IMR-90 (cell line): Measurements from ENCODE around the gene CD164L2. TPM values are rescaled to one million over a fixed set of nuclear protein-coding genes. Genes with fewer than 3 reads are reported as not detected.

ENCODE experiments used
- ATAC-seq: fragments of 200-7000 bp; cut with Tn5 transposase; 2 replicates; pipeline ENCODE4 v1.9.1; 2020; ENCODE audit warnings: low read depth, mild to moderate bottlenecking, moderate library complexity
- BruUV-seq: library from RNA; stranded (reverse); fragments of 400-500 nt; replicated peaks from 2 replicates; lab custom pipeline; 2021; lab: Mats Ljungman, UMichigan
- CTCF ChIA-PET: fragments of 300-600 bp; formaldehyde crosslinking; extraction: SDS; loops from one replicate; lab custom pipeline; 2021; ENCODE audit warnings: antibody characterized with exemption; lab: Yijun Ruan, JAX
- POLR2A ChIA-PET: fragments of 300-600 bp; sonication (Branson Sonifier 250); formaldehyde crosslinking; loops from one replicate; lab custom pipeline; 2022; ENCODE audit warnings: antibody characterized with exemption; ENCODE audit not compliant: unreplicated experiment; lab: Charles Lee
- DNase-seq: peaks from one replicate; pipeline ENCODE4 v3.0.0; 2013
- H2AFZ ChIP-seq: replicated peaks from 2 replicates; pipeline ENCODE3; 2013; ENCODE audit warnings: low read length, mild to moderate bottlenecking; ENCODE audit not compliant: poor library complexity
- H2AK5ac ChIP-seq: 2 replicates; pipeline ENCODE4 v1.6.1; 2013; ENCODE audit warnings: low read depth, low read length, inconsistent platforms
- H2AK9ac ChIP-seq: replicated peaks from 2 replicates; pipeline ENCODE3; 2013; ENCODE audit warnings: mild to moderate bottlenecking, low read depth, low read length, moderate library complexity; ENCODE audit not compliant: poor library complexity
- H2BK120ac ChIP-seq: 2 replicates; pipeline ENCODE4 v1.6.1; 2013; ENCODE audit warnings: low read depth, low read length, inconsistent platforms
- H2BK15ac ChIP-seq: 3 replicates; pipeline ENCODE4 v1.6.1; 2013; ENCODE audit warnings: low read depth, low read length, inconsistent platforms
- H2BK20ac ChIP-seq: 2 replicates; pipeline ENCODE4 v1.6.1; 2013; ENCODE audit warnings: low read depth, mild to moderate bottlenecking, inconsistent platforms, low read length, moderate library complexity
- H2BK5ac ChIP-seq: 2 replicates; pipeline ENCODE4 v1.6.1; 2013; ENCODE audit warnings: mild to moderate bottlenecking, low read depth, low read length, inconsistent platforms; ENCODE audit not compliant: poor library complexity, severe bottlenecking
- H3K14ac ChIP-seq: replicated peaks from 2 replicates; pipeline ENCODE4 v1.6.1; 2013; ENCODE audit warnings: low read depth, low read length, inconsistent platforms
- H3K18ac ChIP-seq: 2 replicates; pipeline ENCODE4 v1.6.1; 2013; ENCODE audit warnings: low read depth, low read length, control low read depth
- H3K23ac ChIP-seq: 2 replicates; pipeline ENCODE4 v1.6.1; 2013; ENCODE audit warnings: low read depth, low read length, inconsistent platforms
- H3K27ac ChIP-seq: 2 replicates; pipeline ENCODE4 v1.5.1; 2013; ENCODE audit warnings: mild to moderate bottlenecking, control low read depth, low read length; ENCODE audit not compliant: insufficient read depth
- H3K27me3 ChIP-seq: 2 replicates; pipeline ENCODE4 v1.6.1; 2013; ENCODE audit warnings: low read length; ENCODE audit not compliant: control insufficient read depth, insufficient read depth
- H3K36me3 ChIP-seq: 2 replicates; pipeline ENCODE4 v1.6.1; 2013; ENCODE audit warnings: low read length, mixed read lengths; ENCODE audit not compliant: control insufficient read depth, insufficient read depth
- H3K4ac ChIP-seq: 2 replicates; pipeline ENCODE4 v1.6.1; 2013; ENCODE audit warnings: low read depth, low read length, inconsistent platforms
- H3K4me1 ChIP-seq: 2 replicates; pipeline ENCODE4 v1.6.1; 2013; ENCODE audit warnings: low read length, mixed read lengths; ENCODE audit not compliant: control insufficient read depth, insufficient read depth
- H3K4me2 ChIP-seq: 2 replicates; pipeline ENCODE4 v1.6.1; 2013; ENCODE audit warnings: low read depth, mild to moderate bottlenecking, control low read depth, low read length, moderate library complexity
- H3K4me3 ChIP-seq: 2 replicates; pipeline ENCODE4 v1.5.1; 2013; ENCODE audit warnings: low read depth, mild to moderate bottlenecking, control low read depth, low read length, moderate library complexity; ENCODE audit not compliant: insufficient read depth
- H3K56ac ChIP-seq: 2 replicates; pipeline ENCODE4 v1.6.1; 2013; ENCODE audit warnings: low read length, inconsistent platforms; ENCODE audit not compliant: insufficient read depth; ENCODE audit errors: extremely low read depth
- H3K79me1 ChIP-seq, 2 experiments: 2 replicates each; pipeline ENCODE4 v1.6.1; 2013; ENCODE audit warnings: low read length in 2 of 2, inconsistent platforms in 1 of 2, low read depth in 1 of 2
- H3K9ac ChIP-seq: 2 replicates; pipeline ENCODE4 v1.6.1; 2013; ENCODE audit warnings: low read depth, low read length, control low read depth
- H3K9me1 ChIP-seq: 2 replicates; pipeline ENCODE4 v1.6.1; 2013; ENCODE audit warnings: low read length, inconsistent platforms; ENCODE audit not compliant: insufficient read depth
- H3K9me3 ChIP-seq: 2 replicates; pipeline ENCODE4 v1.6.1; 2013; ENCODE audit warnings: low read length; ENCODE audit not compliant: control insufficient read depth, insufficient read depth
- H4K20me1 ChIP-seq: 2 replicates; pipeline ENCODE4 v1.6.1; 2013; ENCODE audit warnings: low read length, inconsistent platforms; ENCODE audit not compliant: insufficient read depth
- H4K5ac ChIP-seq: 2 replicates; pipeline ENCODE4 v1.6.1; 2013; ENCODE audit warnings: mild to moderate bottlenecking, low read depth, low read length, control low read depth
- H4K8ac ChIP-seq, 2 experiments: 2 replicates each; pipeline ENCODE4 v1.6.1; 2013; ENCODE audit warnings: low read depth in 2 of 2, low read length in 2 of 2, control low read depth in 1 of 2, inconsistent platforms in 1 of 2
- H4K91ac ChIP-seq: 2 replicates; pipeline ENCODE4 v1.6.1; 2013; ENCODE audit warnings: low read depth, low read length, inconsistent platforms; ENCODE audit not compliant: insufficient read depth
- CEBPB ChIP-seq: IDR thresholded peaks from 2 replicates; pipeline ENCODE4 v1.6.1; 2012; ENCODE audit warnings: low read depth, low read length, improper control_type of control experiment
- CTCF ChIP-seq: conservative IDR thresholded peaks from 2 replicates; pipeline ENCODE4 v1.5.1; 2012; ENCODE audit warnings: mild to moderate bottlenecking, low read depth, low read length, improper control_type of control experiment
- MAFK ChIP-seq: IDR thresholded peaks from 2 replicates; pipeline ENCODE4 v1.6.1; 2012; ENCODE audit warnings: low read depth, low read length, improper control_type of control experiment
- MXI1 ChIP-seq: IDR thresholded peaks from 2 replicates; pipeline ENCODE4 v1.6.1; 2012; ENCODE audit warnings: low read depth, mild to moderate bottlenecking, low read length, moderate library complexity, borderline replicate concordance
- NFE2L2 ChIP-seq: fragments of 150-350 bp; IDR thresholded peaks from 2 replicates; pipeline ENCODE4 v1.6.1; 2016; ENCODE audit warnings: low read depth, mild to moderate bottlenecking, low read length
- SMC3 ChIP-seq: fragments of 150-350 bp; IDR thresholded peaks from 2 replicates; pipeline ENCODE4 v1.6.1; 2016; ENCODE audit warnings: low read depth, mild to moderate bottlenecking, antibody characterized with exemption, low read length, moderate library complexity
- WGBS, 2 experiments: methylation state at CpG; one replicate each; pipeline versions ENCODE4 v1.1.5 to v1.1.7; 2013; ENCODE audit warnings: missing lambda C conversion rate in 2 of 2; ENCODE audit not compliant: insufficient read length in 1 of 2; ENCODE audit errors: extremely low coverage in 2 of 2; 5-methylcytosine and 5-hydroxymethylcytosine counted together
- dilution Hi-C: fragments of 300-500 bp; cut with HindIII; formaldehyde crosslinking; loops from one replicate; pipeline ENCODE4 v1.14.3; 2018; ENCODE audit warnings: low sequenced_read_pairs; ENCODE audit not compliant: unreplicated experiment
- in situ Hi-C: fragments of 300-500 bp; cut with MboI; formaldehyde crosslinking; loops from 3 replicates; pipeline ENCODE4 v1.14.3; 2019; ENCODE audit warnings: low sequenced_read_pairs, inconsistent platforms, mixed read lengths
- intact Hi-C: fragments of 100-400 bp; cut with micrococcal nuclease; formaldehyde crosslinking; loops from 2 replicates; pipeline ENCODE4 v1.10.0; 2022
- polyA plus RNA-seq, 3 experiments: library from polyadenylated mRNA; depleted of rRNA; stranded (reverse); fragments of >200 nt; gene quantifications; 2 replicates each; pipeline ENCODE4 v1.2.3, GENCODE V29; 2012; ENCODE audit warnings: low replicate concordance in 1 of 3
- total RNA-seq: library from RNA; depleted of rRNA; stranded (reverse); fragments of >200 nt; gene quantifications from 2 replicates; pipeline ENCODE4 v1.2.3, GENCODE V29; 2012
- TF ChIP-seq, protein P1 (sequence below): fragments of 150-350 bp; IDR thresholded peaks from 2 replicates; pipeline ENCODE4 v1.6.1; 2017; ENCODE audit warnings: mild to moderate bottlenecking, antibody characterized with exemption, low read length, low read depth

Gene CD164L2
- total and polyA plus RNA-seq, 2 of the 4 experiments (the other 2 are of a cell fraction), result not detected

- Histone ChIP-seq H4K8ac (no peak overlapping the region), H3K56ac (no peak overlapping the region), H4K20me1 (no peaks in the 10 kb centered on the region), H3K4me3 (no peak overlapping the region), H3K27me3 (no peaks in the 10 kb centered on the region; the same call in 1 of the 2 replicates), H2BK5ac (no peak overlapping the region), H3K23ac (no peak overlapping the region), H2AK9ac (no peak overlapping the region), H3K9me1 (peaks cover 7% of the 10 kb centered on the region), H2BK20ac (no peak overlapping the region), H2BK120ac (no peak overlapping the region), H3K36me3 (no peaks in the 10 kb centered on the region), H3K4ac (no peak overlapping the region), H2BK15ac (no peak overlapping the region), H3K27ac (no peak overlapping the region), H3K79me1 (no peaks in the 10 kb centered on the region), H3K4me2 (no peak overlapping the region), H2AK5ac (no peak overlapping the region), H3K9ac (no peak overlapping the region), H2AFZ (no peak overlapping the region), H3K9me3 (no peaks in the 10 kb centered on the region), H3K14ac (no peak overlapping the region), H3K18ac (no peak overlapping the region), H3K4me1 (peaks cover 20% of the 10 kb centered on the region), H4K91ac (no peak overlapping the region), H4K5ac (no peak overlapping the region)
- no peak for DNase-seq
- no TSS peak for BruUV-seq
- no peak for TF ChIP-seq CEBPB
- no peak for TF ChIP-seq NFE2L2
- TF ChIP-seq MXI1, result no peak
- no peak for TF ChIP-seq MAFK
- TF ChIP-seq SMC3, result no peak
- TF ChIP-seq, protein P1, sequence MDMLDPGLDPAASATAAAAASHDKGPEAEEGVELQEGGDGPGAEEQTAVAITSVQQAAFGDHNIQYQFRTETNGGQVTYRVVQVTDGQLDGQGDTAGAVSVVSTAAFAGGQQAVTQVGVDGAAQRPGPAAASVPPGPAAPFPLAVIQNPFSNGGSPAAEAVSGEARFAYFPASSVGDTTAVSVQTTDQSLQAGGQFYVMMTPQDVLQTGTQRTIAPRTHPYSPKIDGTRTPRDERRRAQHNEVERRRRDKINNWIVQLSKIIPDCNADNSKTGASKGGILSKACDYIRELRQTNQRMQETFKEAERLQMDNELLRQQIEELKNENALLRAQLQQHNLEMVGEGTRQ, result no peak
- TF ChIP-seq CTCF, result no peak
- dilution Hi-C loops (no loop called here), in situ Hi-C loops (no loop called here), intact Hi-C loops (no loop called here)
- ChIA-PET POLR2A (interaction anchor here (0.6 kb wide), 1 partner anchor 120 kb away, joined by 5 read pairs; no protein-coding TSS in a partner anchor), CTCF (interaction anchor here (0.6 to 1.1 kb wide), 4 partner anchors 7 to 63 kb away, joined by 3 to 4 read pairs (median 4); no protein-coding TSS in a partner anchor)
- no peak for ATAC-seq
- 94% methylated on average over 3 of the region's 12 CpGs; no CpG with 5 or more reads in 1 of the 2 experiments for WGBS, 2 experiments
Measured at GRCh38 chr1:27345272-27345671, 37.9 kb downstream of the CD164L2 start.
